Mucosa of descending colon (tissue), 3 donors: Measurements from ENCODE around the gene NAP1L4. TPM values are rescaled to one million over a fixed set of nuclear protein-coding genes. Genes with fewer than 3 reads are reported as not detected.
A peak's percentile ranks its signal among the peaks of the same experiment; 100 is the strongest.

Experiments
- ATAC-seq: fragments of 200-7000 bp; cut with Tn5 transposase; one replicate; pipeline ENCODE4 v1.9.1; 2020; ENCODE audit warnings: mild to moderate bottlenecking, moderate library complexity
- DNase-seq, 3 donors: peaks; one replicate each; pipeline ENCODE4 v3.0.0-alpha.2; 2020
- H3K36me3 ChIP-seq: fragments of 200-600 bp; one replicate; pipeline ENCODE4 v1.8.0; 2021; ENCODE audit warnings: low read depth, mild to moderate bottlenecking
- H3K4me1 ChIP-seq: fragments of 200-600 bp; one replicate; pipeline ENCODE4 v1.8.0; 2021; ENCODE audit warnings: low read depth, mild to moderate bottlenecking
- H3K4me3 ChIP-seq: fragments of 200-600 bp; one replicate; pipeline ENCODE4 v1.8.0; 2021; ENCODE audit warnings: mild to moderate bottlenecking
- H3K9me3 ChIP-seq: fragments of 200-600 bp; one replicate; pipeline ENCODE4 v1.8.0; 2021; ENCODE audit warnings: mild to moderate bottlenecking
- intact Hi-C, 2 donors: fragments of 100-400 bp; cut with DNase I in 1 of 2; cut with micrococcal nuclease in 1 of 2; formaldehyde crosslinking; loops; one replicate each; pipeline versions ENCODE4 v1.11.0 to v1.11.1; 2022; cut with DNase I, micrococcal nuclease
- total RNA-seq, 3 donors: library from RNA; stranded (reverse); fragmentation: NEBNext Ultra II Directional in 2 of 3; extraction: Animal tissue kit (Norgen Biotek cat#: 25700) in 2 of 3; gene quantifications; one replicate each; pipeline versions ENCODE4 v1.2.1 to v1.2.4, GENCODE V29; 2021 to 2023
- TF ChIP-seq, protein P1 (sequence below): fragments of 200-600 bp; IDR thresholded peaks from one replicate; pipeline ENCODE4 v1.8.0; 2022; ENCODE audit warnings: antibody characterized with exemption, mild to moderate bottlenecking
- donor health status: DM: no; HTN: no; CAD: no; lungs with moderate emphysema.
- donor health status: DM: no; HTN: no; CAD: no.
- donor health status: DM: no; HTN: yes; CAD: no.

Gene NAP1L4
- total RNA-seq, 3 donors from 2014 or later, result 94.0 to 116 (median 99.8) TPM

DNA sequence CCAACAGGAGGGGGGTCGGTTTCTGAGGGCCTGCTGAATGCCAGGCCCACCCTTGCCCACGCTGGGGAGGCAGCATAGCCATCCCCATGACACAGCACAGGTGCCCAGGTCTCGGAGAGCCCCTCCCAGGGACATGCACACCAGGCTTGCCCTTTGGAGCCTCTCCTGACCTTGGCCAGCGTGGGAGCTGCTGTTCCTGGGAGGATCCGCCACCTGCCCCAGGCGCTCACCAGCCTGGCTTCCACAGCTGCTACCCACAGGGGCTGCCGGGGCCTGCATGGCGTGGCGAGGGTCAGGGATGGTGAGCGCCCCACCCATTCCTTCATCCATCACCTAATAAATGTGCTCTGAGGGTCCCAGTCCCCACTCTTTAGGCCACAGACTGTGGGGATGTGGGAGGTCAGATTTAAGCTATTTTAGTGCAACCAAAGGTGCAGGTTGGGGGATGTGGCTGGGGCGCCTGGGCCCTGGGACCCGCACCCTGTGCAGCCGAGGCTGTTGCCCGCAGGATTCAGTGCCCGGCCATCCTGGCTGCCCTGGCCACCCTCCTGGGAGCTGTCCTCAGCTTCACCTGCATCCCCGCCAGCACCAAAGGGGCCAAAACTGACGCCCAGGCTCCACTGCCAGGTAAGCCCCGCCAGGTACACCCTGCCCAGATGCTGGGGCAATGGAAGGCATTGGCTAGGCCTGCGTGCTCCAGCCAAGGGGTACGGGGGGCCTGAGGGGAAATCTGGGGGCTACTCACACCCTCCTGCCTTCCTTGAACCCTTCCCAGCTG lies 75.8 kb downstream of the NAP1L4 start:
- Histone ChIP-seq H3K4me3 (no peak overlapping the region), H3K36me3 (no peaks in the 10 kb centered on the region), H3K4me1 (peaks cover 23% of the 10 kb centered on the region), H3K9me3 (no peaks in the 10 kb centered on the region)
- intact Hi-C loops, result no loop called here
- no peak for ATAC-seq
- DNase-seq, result no peak
- TF ChIP-seq, protein P1, sequence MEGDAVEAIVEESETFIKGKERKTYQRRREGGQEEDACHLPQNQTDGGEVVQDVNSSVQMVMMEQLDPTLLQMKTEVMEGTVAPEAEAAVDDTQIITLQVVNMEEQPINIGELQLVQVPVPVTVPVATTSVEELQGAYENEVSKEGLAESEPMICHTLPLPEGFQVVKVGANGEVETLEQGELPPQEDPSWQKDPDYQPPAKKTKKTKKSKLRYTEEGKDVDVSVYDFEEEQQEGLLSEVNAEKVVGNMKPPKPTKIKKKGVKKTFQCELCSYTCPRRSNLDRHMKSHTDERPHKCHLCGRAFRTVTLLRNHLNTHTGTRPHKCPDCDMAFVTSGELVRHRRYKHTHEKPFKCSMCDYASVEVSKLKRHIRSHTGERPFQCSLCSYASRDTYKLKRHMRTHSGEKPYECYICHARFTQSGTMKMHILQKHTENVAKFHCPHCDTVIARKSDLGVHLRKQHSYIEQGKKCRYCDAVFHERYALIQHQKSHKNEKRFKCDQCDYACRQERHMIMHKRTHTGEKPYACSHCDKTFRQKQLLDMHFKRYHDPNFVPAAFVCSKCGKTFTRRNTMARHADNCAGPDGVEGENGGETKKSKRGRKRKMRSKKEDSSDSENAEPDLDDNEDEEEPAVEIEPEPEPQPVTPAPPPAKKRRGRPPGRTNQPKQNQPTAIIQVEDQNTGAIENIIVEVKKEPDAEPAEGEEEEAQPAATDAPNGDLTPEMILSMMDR, result no peak

DNA sequence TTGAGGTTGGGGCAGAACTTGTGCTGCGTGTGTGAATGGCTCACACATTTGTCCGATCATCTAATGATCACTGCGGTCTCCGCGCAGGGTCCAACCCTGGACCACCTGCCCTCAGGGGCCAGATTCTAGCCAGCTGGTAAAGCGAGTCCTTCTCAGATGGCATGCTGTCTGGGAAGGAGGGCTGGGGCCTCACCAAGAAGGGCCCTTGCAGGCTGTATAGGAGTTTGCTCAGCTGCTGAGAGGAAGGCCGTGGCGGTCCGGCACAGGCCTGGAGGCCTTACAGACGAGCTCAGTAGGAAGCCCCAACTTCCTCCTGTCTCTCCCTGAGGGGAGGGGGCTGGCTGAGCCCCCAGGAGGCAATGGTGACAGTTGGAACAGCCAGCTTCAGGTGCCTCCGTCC lies 76.7 kb downstream of the NAP1L4 start:
- intact Hi-C loops, result no loop called here
- peaks cover 29% of the 10 kb centered on the region for H3K4me1 ChIP-seq
- ATAC-seq (no peak), DNase-seq (no peak)
- no peaks in the 10 kb centered on the region for H3K36me3 ChIP-seq
- no peak overlapping the region for H3K4me3 ChIP-seq
- H3K9me3 ChIP-seq, result no peaks in the 10 kb centered on the region
- TF ChIP-seq, protein P1, result no peak

DNA sequence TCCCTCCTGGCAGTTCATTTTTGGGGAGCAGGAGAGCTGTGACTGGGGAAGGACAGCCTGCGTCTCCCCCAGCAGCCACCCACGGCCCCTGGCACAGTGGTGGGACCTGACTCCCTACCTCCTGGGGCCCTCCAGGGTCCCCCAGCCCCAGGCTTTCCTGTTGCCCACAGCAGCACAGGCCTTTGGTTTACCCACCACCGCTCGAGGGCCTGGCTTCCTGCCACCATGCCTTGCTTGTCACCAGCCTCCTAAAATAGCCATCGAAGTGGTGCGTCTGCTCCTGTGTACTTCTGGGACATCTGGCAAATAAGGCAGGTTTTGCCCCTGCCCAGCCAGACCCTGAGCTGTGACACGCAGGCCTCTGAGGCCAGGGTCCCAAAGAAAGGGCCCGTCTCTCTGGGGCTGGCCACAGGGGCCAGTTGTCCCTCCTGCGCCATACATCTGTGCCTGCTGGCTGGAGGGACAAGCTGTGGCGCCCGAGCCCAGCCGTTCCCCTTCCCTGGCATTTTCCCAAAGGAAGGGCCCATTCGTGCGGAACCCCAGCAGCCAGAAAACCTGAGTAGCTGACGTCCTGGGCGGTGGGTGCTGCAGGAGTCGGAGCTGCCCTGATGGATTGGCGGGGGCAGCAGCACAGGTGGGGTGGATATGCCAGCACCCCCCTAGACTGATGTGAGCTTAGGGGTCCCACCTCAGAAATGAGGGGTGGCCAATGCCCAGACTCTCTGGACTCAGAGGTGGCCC lies 77.5 kb downstream of the NAP1L4 start:
- Histone ChIP-seq H3K4me3 (no peak overlapping the region), H3K36me3 (no peaks in the 10 kb centered on the region), H3K4me1 (peaks cover 29% of the 10 kb centered on the region), H3K9me3 (no peaks in the 10 kb centered on the region)
- intact Hi-C loops, result no loop called here
- TF ChIP-seq, protein P1, result no peak
- no peak for DNase-seq
- ATAC-seq, result no peak

DNA sequence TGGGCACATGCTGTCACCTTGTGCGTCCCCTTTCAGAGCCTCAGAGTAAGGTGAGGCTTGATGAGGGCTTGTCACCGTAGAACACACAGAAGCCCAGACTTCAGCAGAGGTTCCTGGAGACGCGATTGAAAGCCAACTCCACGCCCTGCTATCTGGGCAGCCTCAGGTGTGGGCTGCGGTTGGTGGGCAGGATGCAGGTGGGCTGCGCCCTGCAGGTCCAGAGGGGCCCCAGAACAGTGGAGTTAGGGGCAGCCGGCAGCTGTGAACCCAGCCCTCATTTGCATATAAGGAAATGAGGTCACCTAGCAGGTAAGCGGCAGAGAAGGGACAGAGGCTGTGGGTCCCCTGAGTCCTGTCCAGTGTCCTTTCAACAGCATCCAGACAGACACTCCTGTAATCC lies 78.4 kb downstream of the NAP1L4 start:
- intact Hi-C loops, result no loop called here
- H3K9me3 ChIP-seq, result no peaks in the 10 kb centered on the region
- DNase-seq (no peak), ATAC-seq (no peak)
- peaks cover 29% of the 10 kb centered on the region for H3K4me1 ChIP-seq
- TF ChIP-seq, protein P1, result no peak
- no peaks in the 10 kb centered on the region for H3K36me3 ChIP-seq
- no peak overlapping the region for H3K4me3 ChIP-seq

DNA sequence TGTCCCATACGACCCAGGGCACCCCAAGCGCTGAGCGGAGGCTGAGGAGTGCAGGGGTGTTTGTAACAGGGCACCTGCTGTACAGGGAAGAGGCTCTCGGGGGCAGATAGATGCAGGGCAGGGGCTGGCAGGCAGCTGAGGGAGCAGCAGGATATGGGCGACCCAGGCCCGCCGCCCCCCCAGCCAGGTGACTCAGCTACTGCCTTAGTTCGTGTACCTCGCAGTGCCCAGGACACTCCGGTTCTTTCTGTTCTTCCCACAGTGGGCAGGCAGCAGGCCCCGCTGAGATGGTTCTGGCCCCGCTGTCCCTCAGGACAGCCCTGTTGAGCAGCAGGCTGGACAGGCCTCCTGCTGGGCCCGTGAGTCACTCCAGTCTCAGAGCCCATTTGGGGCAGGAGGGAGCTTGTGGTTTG lies 79.1 kb downstream of the NAP1L4 start:
- Histone ChIP-seq H3K4me1 (peaks cover 29% of the 10 kb centered on the region), H3K36me3 (no peaks in the 10 kb centered on the region), H3K9me3 (no peaks in the 10 kb centered on the region), H3K4me3 (no peak overlapping the region)
- ATAC-seq (peak; percentile 3), DNase-seq (no peak)
- intact Hi-C loops, result no loop called here
- TF ChIP-seq, protein P1, result no peak
